ENCODE results near the gene PNCK. TPM values are rescaled to one million over a fixed set of nuclear protein-coding genes. Genes with fewer than 3 reads are reported as not detected.

Gene PNCK
- total RNA-seq, 1 donor from 2014 or later, result 0.99 TPM

GRCh38 chrX:153640736-153641575 is 32.7 kb downstream of the PNCK start:
- no peak for DNase-seq

GRCh38 chrX:153640045-153640686 is 33.4 kb downstream of the PNCK start:
- no peak for DNase-seq

GRCh38 chrX:153639177-153640044 is 34.2 kb downstream of the PNCK start:
- DNase-seq, result no peak

GRCh38 chrX:153638436-153639176 is 35.0 kb downstream of the PNCK start:
- no peak for DNase-seq

GRCh38 chrX:153638041-153638371 is 35.6 kb downstream of the PNCK start:
- no peak for DNase-seq

GRCh38 chrX:153637121-153638040 is 36.2 kb downstream of the PNCK start:
- no peak for DNase-seq

- no peak for DNase-seq
These were observed 36.9 kb downstream of the PNCK start for GRCh38 chrX:153636716-153637115.

- no peak for DNase-seq
These were observed 37.6 kb downstream of the PNCK start for GRCh38 chrX:153635788-153636668.

GRCh38 chrX:153635388-153635787 is 38.2 kb downstream of the PNCK start:
- DNase-seq, result no peak

GRCh38 chrX:153634832-153635231 is 38.8 kb downstream of the PNCK start:
- DNase-seq, result no peak

- no peak for DNase-seq
These were observed 39.4 kb downstream of the PNCK start for GRCh38 chrX:153634236-153634635.

- DNase-seq, result no peak
These were observed 39.9 kb downstream of the PNCK start for GRCh38 chrX:153633607-153634180.

- DNase-seq, result no peak
These were observed 40.6 kb downstream of the PNCK start for GRCh38 chrX:153633048-153633447.

- DNase-seq, result no peak
These were observed 41.0 kb downstream of the PNCK start for GRCh38 chrX:153632595-153632946.

- no peak for DNase-seq
These were observed 41.6 kb downstream of the PNCK start for GRCh38 chrX:153631907-153632594.

- no peak for DNase-seq
These were observed 42.3 kb downstream of the PNCK start for GRCh38 chrX:153631346-153631745.

GRCh38 chrX:153628665-153629064 is 44.9 kb downstream of the PNCK start:
- DNase-seq, result no peak

GRCh38 chrX:153628129-153628528 is 45.5 kb downstream of the PNCK start:
- DNase-seq, result no peak

GRCh38 chrX:153627675-153628111 is 45.9 kb downstream of the PNCK start:
- no peak for DNase-seq
